Measurements from ENCODE around the gene TARBP2. TPM values are rescaled to one million over a fixed set of nuclear protein-coding genes. Genes with fewer than 3 reads are reported as not detected.

TARBP2 gene
- total RNA-seq, 1 donor from 2014 or later, result 32.9 TPM

DNA sequence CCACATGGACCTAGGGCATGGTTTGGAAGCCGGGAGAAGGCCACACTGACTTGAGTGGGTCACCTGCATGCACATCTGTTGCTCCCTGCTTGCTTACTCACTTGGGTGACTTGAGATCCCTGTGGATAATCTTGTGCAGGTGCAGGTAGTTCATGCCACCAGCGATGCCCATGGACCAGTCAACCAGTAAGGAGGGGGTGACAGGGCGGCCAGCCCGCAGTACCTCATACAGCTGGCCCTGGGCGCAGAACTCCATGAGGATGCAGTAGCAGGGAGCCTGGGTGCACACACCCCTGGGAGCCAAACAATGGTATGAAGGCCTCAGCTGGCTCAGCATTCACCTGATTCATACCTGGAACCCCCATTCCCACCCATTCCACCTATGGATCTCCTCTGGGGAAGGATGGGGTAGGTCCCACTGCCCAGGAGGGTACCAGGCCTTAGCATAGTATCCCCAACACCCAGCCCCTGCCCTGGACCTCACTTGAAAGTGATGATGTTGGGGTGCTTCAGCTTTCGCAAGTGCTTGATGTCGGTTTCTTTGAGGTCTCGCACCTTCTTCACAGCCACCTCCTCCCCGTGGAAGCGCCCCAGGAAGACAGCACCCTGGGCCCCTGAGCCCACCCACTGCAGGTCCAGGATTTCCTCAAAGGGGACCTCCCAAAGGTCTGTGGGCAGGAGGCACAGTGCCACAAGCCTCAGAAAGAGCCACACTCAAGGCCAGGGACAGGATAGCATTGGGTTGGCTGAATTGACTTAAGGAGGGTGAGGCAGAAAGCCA is 14.9 kb upstream of the TARBP2 start:
- Histone ChIP-seq H3K27me3 (no peaks in the 10 kb centered on the region), H3K9me3 (no peaks in the 10 kb centered on the region), H3K4me3 (no peak overlapping the region), H3K4me1 (no peaks in the 10 kb centered on the region), H3K36me3 (peaks cover 57 to 66% of the 10 kb centered on the region in 2 donors), H3K27ac (peak overlapping the region in 1 of 2 donors; percentile 0)
- TF ChIP-seq, protein P1, sequence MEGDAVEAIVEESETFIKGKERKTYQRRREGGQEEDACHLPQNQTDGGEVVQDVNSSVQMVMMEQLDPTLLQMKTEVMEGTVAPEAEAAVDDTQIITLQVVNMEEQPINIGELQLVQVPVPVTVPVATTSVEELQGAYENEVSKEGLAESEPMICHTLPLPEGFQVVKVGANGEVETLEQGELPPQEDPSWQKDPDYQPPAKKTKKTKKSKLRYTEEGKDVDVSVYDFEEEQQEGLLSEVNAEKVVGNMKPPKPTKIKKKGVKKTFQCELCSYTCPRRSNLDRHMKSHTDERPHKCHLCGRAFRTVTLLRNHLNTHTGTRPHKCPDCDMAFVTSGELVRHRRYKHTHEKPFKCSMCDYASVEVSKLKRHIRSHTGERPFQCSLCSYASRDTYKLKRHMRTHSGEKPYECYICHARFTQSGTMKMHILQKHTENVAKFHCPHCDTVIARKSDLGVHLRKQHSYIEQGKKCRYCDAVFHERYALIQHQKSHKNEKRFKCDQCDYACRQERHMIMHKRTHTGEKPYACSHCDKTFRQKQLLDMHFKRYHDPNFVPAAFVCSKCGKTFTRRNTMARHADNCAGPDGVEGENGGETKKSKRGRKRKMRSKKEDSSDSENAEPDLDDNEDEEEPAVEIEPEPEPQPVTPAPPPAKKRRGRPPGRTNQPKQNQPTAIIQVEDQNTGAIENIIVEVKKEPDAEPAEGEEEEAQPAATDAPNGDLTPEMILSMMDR (IDR thresholded peaks at IDR 0.05), result no peak
- peak in 1 of 2 donors; percentile 56 for DNase-seq (ENCODE audit: low spot score in 2 of 2)
- intact Hi-C loops (cut with DNase I), result no loop called here

DNA sequence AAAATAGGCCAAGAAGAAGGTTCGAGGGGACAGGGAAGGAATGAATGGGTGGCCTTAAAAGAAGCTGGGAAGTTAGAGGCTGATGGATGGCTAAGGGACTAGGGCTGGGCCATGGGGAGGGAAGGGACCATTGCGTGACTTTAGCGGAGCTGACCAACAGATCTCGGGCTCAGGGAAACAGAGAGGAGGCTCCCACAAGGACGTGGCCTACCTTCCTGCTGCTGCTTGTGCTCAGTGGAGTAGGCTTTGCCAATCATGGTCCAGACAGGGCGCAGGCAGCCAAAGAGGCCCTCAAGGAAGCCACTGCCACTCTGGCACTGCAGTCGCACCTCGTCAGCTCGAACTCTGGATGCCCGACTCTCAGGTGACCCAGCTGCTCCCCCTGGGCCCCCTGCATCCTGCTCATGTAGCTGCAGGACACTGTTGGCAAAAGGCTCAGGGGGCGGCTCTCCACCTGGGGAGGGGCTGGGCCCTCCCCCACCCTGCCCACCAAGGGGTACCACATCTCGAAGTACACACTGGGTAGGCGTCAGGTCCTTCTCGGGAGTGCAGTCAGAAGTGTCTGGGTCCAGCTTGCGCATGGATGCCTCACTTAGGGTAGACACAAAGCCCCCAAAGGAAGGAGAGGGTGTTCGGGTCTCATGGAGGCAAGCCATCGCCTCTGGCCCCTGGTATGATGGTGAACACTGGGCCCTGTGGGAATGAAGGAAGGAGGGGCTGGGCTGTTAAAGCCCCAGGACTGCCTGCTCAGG is 14.2 kb upstream of the TARBP2 start:
- DNase-seq (ENCODE audit: low spot score in 2 of 2), result no peak
- H3K4me1 ChIP-seq, result no peaks in the 10 kb centered on the region
- H3K36me3 ChIP-seq, result peaks cover 51 to 58% of the 10 kb centered on the region in 2 donors
- TF ChIP-seq, protein P1 (IDR thresholded peaks at IDR 0.05), result no peak
- H3K27ac ChIP-seq, result peak overlapping the region in 1 of 2 donors; percentile 0
- H3K27me3 ChIP-seq, result no peaks in the 10 kb centered on the region
- H3K9me3 ChIP-seq, result no peaks in the 10 kb centered on the region
- intact Hi-C loops (cut with DNase I), result no loop called here
- no peak overlapping the region for H3K4me3 ChIP-seq

- intact Hi-C loops (cut with DNase I), result no loop called here
- no peak overlapping the region for H3K4me3 ChIP-seq
- TF ChIP-seq, protein P1 (IDR thresholded peaks at IDR 0.05), result no peak
- H3K4me1 ChIP-seq, result peaks cover 3 to 15% of the 10 kb centered on the region in 2 donors
- H3K27me3 ChIP-seq, result no peaks in the 10 kb centered on the region
- no peak overlapping the region for H3K27ac ChIP-seq
- peaks cover 28 to 34% of the 10 kb centered on the region in 2 donors for H3K36me3 ChIP-seq
- no peak for DNase-seq (ENCODE audit: low spot score in 2 of 2)
- H3K9me3 ChIP-seq, result no peaks in the 10 kb centered on the region
These were observed 11.7 kb upstream of the TARBP2 start for GRCh38 chr12:53489242-53489864.

GRCh38 chr12:53492188-53492587 is 8.9 kb upstream of the TARBP2 start:
- intact Hi-C loops (cut with DNase I), result loop anchor here (2.0 kb wide), 1 partner anchor 39 kb away; the partner anchor contains the start of gene PCBP2
- DNase-seq (ENCODE audit: low spot score in 2 of 2), result no peak
- Histone ChIP-seq H3K9me3 (no peaks in the 10 kb centered on the region), H3K27ac (peak overlapping the region; percentile 86 to 88), H3K4me3 (peak overlapping the region; percentile 57 to 72), H3K36me3 (peaks cover 4 to 6% of the 10 kb centered on the region in 2 donors), H3K4me1 (peaks cover 3 to 15% of the 10 kb centered on the region in 2 donors), H3K27me3 (no peaks in the 10 kb centered on the region)
- TF ChIP-seq, protein P1 (IDR thresholded peaks at IDR 0.05), result no peak

- peaks cover 3 to 15% of the 10 kb centered on the region in 2 donors for H3K4me1 ChIP-seq
These were observed 8.1 kb upstream of the TARBP2 start for GRCh38 chr12:53492830-53493609.

More at GRCh38 chr12:53492830-53493609, 8.1 kb upstream of the TARBP2 start:
- Histone ChIP-seq H3K36me3 (peaks cover under 1 to 4% of the 10 kb centered on the region in 2 donors), H3K9me3 (no peaks in the 10 kb centered on the region), H3K27ac (peak overlapping the region; percentile 86 to 88), H3K4me3 (peak overlapping the region; percentile 57 to 72), H3K27me3 (no peaks in the 10 kb centered on the region)
- intact Hi-C loops (cut with DNase I), result loop anchor here (2.0 kb wide), 1 partner anchor 40 kb away; the partner anchor contains the start of gene PCBP2
- DNase-seq (ENCODE audit: low spot score in 2 of 2), result peak; percentile 87 to 97
- TF ChIP-seq, protein P1 (IDR thresholded peaks at IDR 0.05), result no peak
